HG02588 (cell line): ENCODE results near the gene ATP1A3.
"Not testable (repeated sequence)": the region's sequence is repeated elsewhere in the genome, so short reads cannot be mapped to it uniquely, and the experiment has no call there.

Experiments used
- ATAC-seq: cut with Tn5 transposase; IDR thresholded peaks from one replicate; pipeline ENCODE4 v1.9.1; 2021; ENCODE audit warnings: mild to moderate bottlenecking, moderate library complexity; ENCODE audit not compliant: unreplicated experiment

Gene ATP1A3

GRCh38 chr19:42012747-42013146 is 18.7 kb upstream of the ATP1A3 start:
- not testable (repeated sequence) for ATAC-seq

- no peak for ATAC-seq
Observed at GRCh38 chr19:42010245-42011126, 16.5 kb upstream of the ATP1A3 start.

- ATAC-seq, result no peak
Observed at GRCh38 chr19:42006569-42006968, 12.5 kb upstream of the ATP1A3 start.

- ATAC-seq, result no peak
Observed at GRCh38 chr19:42005504-42005903, 11.5 kb upstream of the ATP1A3 start.

- ATAC-seq, result no peak
Observed at GRCh38 chr19:42003506-42004294, 9.7 kb upstream of the ATP1A3 start.

- no peak for ATAC-seq
Observed at GRCh38 chr19:41999878-42000208, 5.8 kb upstream of the ATP1A3 start.

- no peak for ATAC-seq
Observed at GRCh38 chr19:41999071-41999877, 5.2 kb upstream of the ATP1A3 start.

GRCh38 chr19:41998246-41999020 is 4.4 kb upstream of the ATP1A3 start:
- no peak for ATAC-seq

GRCh38 chr19:41997851-41998229 is 3.8 kb upstream of the ATP1A3 start:
- ATAC-seq, result no peak

- ATAC-seq, result no peak
Observed at GRCh38 chr19:41997121-41997850, 3.3 kb upstream of the ATP1A3 start.

GRCh38 chr19:41995959-41996797 is 2.1 kb upstream of the ATP1A3 start:
- no peak for ATAC-seq

- ATAC-seq, result no peak
Observed at GRCh38 chr19:41994994-41995958, 1.2 kb upstream of the ATP1A3 start.

GRCh38 chr19:41994521-41994971 is 516 bp upstream of the ATP1A3 start:
- no peak for ATAC-seq

- not testable (repeated sequence) for ATAC-seq
Observed at GRCh38 chr19:41991925-41992569, 2.0 kb downstream of the ATP1A3 start.

GRCh38 chr19:41991025-41991424 is 3.0 kb downstream of the ATP1A3 start:
- no peak for ATAC-seq

- no peak for ATAC-seq
Observed at GRCh38 chr19:41990615-41991014, 3.4 kb downstream of the ATP1A3 start.

GRCh38 chr19:41990028-41990427 is 4.0 kb downstream of the ATP1A3 start:
- no peak for ATAC-seq
